DOHH2 (cell line): ENCODE data around the gene FAM114A2.

Experiments
- CTCF ChIP-seq: fragments of 200-600 bp; sonication (generic); IDR thresholded peaks from one replicate; pipeline ENCODE4 v1.5.1; 2014; ENCODE audit warnings: antibody characterized with exemption, mild to moderate bottlenecking, low read depth, low read length; ENCODE audit not compliant: poor library complexity, severe bottlenecking
- EZH2phosphoT487 ChIP-seq: fragments of 200-600 bp; sonication (generic); IDR thresholded peaks from 2 replicates; pipeline ENCODE4 v1.6.1; 2017; ENCODE audit warnings: borderline replicate concordance, mild to moderate bottlenecking, antibody characterized with exemption, low read length, moderate library complexity, mixed read lengths

DNA sequence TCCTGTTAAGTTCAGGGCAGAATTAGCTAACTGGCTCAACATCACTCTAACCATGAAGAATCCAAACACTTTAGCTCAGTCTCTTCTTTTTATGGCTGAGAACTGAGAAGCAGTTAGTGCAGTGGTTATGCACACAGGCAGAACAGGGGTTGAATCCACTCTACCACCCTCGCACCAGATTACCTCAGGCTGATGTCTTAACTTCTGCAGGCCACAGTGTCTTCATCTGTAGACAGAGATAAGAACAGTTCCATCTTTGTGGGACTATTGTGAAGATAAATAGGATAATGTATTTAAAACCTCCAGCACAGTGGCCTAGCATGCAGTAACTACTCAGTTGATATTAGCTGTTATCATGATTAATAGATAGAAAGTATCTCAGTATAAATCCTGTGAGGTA is 54.8 kb downstream of the FAM114A2 start:
- TF ChIP-seq CTCF (no peak), EZH2phosphoT487 (no peak)
